HEK293 (cell line): ENCODE results near the gene THSD7B.

Source experiments
- BCL11A ChIP-seq: fragments of 450-650 bp; formaldehyde crosslinking; IDR thresholded peaks from 2 replicates; pipeline ENCODE4 v1.5.1; 2016; ENCODE audit warnings: low read depth, missing biosample characterization, missing genetic modification characterization
- BCL6B ChIP-seq: fragments of 450-650 bp; formaldehyde crosslinking; IDR thresholded peaks from 2 replicates; pipeline ENCODE4 v1.5.1; 2017; ENCODE audit warnings: missing biosample characterization, missing genetic modification characterization
- CTCF ChIP-seq: fragments of 450-650 bp; formaldehyde crosslinking; IDR thresholded peaks from 2 replicates; pipeline ENCODE4 v1.5.1; 2016; ENCODE audit warnings: missing biosample characterization, missing genetic modification characterization
- MYNN ChIP-seq: fragments of 450-650 bp; formaldehyde crosslinking; IDR thresholded peaks from 2 replicates; pipeline ENCODE4 v1.5.1; 2016; ENCODE audit warnings: missing biosample characterization, missing genetic modification characterization, borderline replicate concordance
- PBX3 ChIP-seq: sonication (generic); formaldehyde crosslinking; IDR thresholded peaks from 2 replicates; pipeline ENCODE4 v1.8.1; 2022; ENCODE audit warnings: mild to moderate bottlenecking, moderate library complexity, missing genetic modification reagents
- PRDM1 ChIP-seq: fragments of 450-650 bp; formaldehyde crosslinking; IDR thresholded peaks from 2 replicates; pipeline ENCODE4; 2016; ENCODE audit warnings: missing biosample characterization, missing genetic modification characterization
- PRDM4 ChIP-seq: fragments of 450-650 bp; formaldehyde crosslinking; IDR thresholded peaks from 2 replicates; pipeline ENCODE4 v1.5.1; 2017; ENCODE audit warnings: missing biosample characterization, missing genetic modification characterization
- REST ChIP-seq: fragments of 450-650 bp; formaldehyde crosslinking; IDR thresholded peaks from 2 replicates; pipeline ENCODE4 v1.5.1; 2016; ENCODE audit warnings: missing biosample characterization, missing genetic modification characterization
- ZBTB8A ChIP-seq: fragments of 450-650 bp; formaldehyde crosslinking; IDR thresholded peaks from 2 replicates; pipeline ENCODE4 v1.5.1; 2016; ENCODE audit warnings: missing biosample characterization, missing genetic modification characterization
- ZEB2 ChIP-seq: fragments of 450-650 bp; formaldehyde crosslinking; IDR thresholded peaks from 2 replicates; pipeline ENCODE4 v1.5.1; 2016; ENCODE audit warnings: missing biosample characterization, missing genetic modification characterization
- ZNF169 ChIP-seq: fragments of 450-650 bp; formaldehyde crosslinking; IDR thresholded peaks from 2 replicates; pipeline ENCODE4 v1.5.1; 2016; ENCODE audit warnings: missing biosample characterization, missing genetic modification characterization
- ZNF48 ChIP-seq: fragments of 450-650 bp; formaldehyde crosslinking; IDR thresholded peaks from 2 replicates; pipeline ENCODE4 v1.5.1; 2016; ENCODE audit warnings: missing biosample characterization, missing genetic modification characterization

GRCh38 chr2:137676346-137676745 lies 911.0 kb downstream of the THSD7B start:
- TF ChIP-seq PRDM1 (tag by site-specific recombination) (no peak), CTCF (tag by site-specific recombination) (no peak), ZNF48 (tag by site-specific recombination) (no peak), PRDM4 (tag by site-specific recombination) (no peak), BCL6B (no peak), ZNF169 (tag by site-specific recombination) (no peak), ZBTB8A (tag by site-specific recombination) (no peak), PBX3 (CRISPR knock-in tag) (no peak), ZEB2 (tag by site-specific recombination) (no peak), MYNN (tag by site-specific recombination) (no peak), BCL11A (no peak), REST (no peak)
